GM10266 (cell line): ENCODE results near the gene TTC19.

Experiments used
- DNase-seq: peaks from one replicate; pipeline ENCODE4 v3.0.0; 2012; ENCODE audit errors: extremely low spot score
- CTCF ChIP-seq: IDR thresholded peaks from 2 replicates; pipeline ENCODE4 v1.5.1; 2012; ENCODE audit warnings: mild to moderate bottlenecking, low read depth; ENCODE audit not compliant: control insufficient read depth, insufficient read depth; ENCODE audit errors: missing control alignments

The TTC19 gene

GRCh38 chr17:15981646-15982580 lies 17.7 kb upstream of the TTC19 start:
- DNase-seq, result no peak

GRCh38 chr17:15996322-15996721 lies 3.3 kb upstream of the TTC19 start:
- DNase-seq, result no peak
- no peak for TF ChIP-seq CTCF

More at GRCh38 chr17:15981646-15982580, 17.7 kb upstream of the TTC19 start:
- TF ChIP-seq CTCF, result no peak

- TF ChIP-seq CTCF, result no peak
- no peak for DNase-seq
Measured at GRCh38 chr17:15998031-15998562, 1.5 kb upstream of the TTC19 start.

- no peak for DNase-seq
- no peak for TF ChIP-seq CTCF
Measured at GRCh38 chr17:15999974-16000827, 577 bp downstream of the TTC19 start.

GRCh38 chr17:16001226-16001897 lies 1.7 kb downstream of the TTC19 start:
- DNase-seq, result no peak
- no peak for TF ChIP-seq CTCF

- no peak for TF ChIP-seq CTCF
Measured at GRCh38 chr17:16002708-16003260, 3.2 kb downstream of the TTC19 start.

More at GRCh38 chr17:16002708-16003260, 3.2 kb downstream of the TTC19 start:
- DNase-seq, result no peak
